Ovary (tissue), 9 donors: ENCODE results near the gene CCL20. TPM values are rescaled to one million over a fixed set of nuclear protein-coding genes. Genes with fewer than 3 reads are reported as not detected.

Experiments
- DNase-seq, 5 donors: peaks; one replicate each; pipeline ENCODE4 v3.0.0-alpha.2; 2019 to 2020
- H3K27ac ChIP-seq, 2 donors: fragments of 200-600 bp; one replicate each; pipeline versions ENCODE4 v1.5.1 to v1.8.0; 2019 to 2022
- H3K27me3 ChIP-seq: fragments of 200-600 bp; one replicate; pipeline ENCODE4 v1.8.0; 2022
- H3K36me3 ChIP-seq: fragments of 200-600 bp; sonication (generic); one replicate; pipeline ENCODE4 v1.5.1; 2019
- H3K4me1 ChIP-seq: one replicate; pipeline ENCODE4 v1.8.1; 2013; ENCODE audit warnings: mild to moderate bottlenecking, moderate library complexity; ENCODE audit not compliant: insufficient read depth
- H3K4me3 ChIP-seq: fragments of 200-600 bp; sonication (generic); one replicate; pipeline ENCODE4 v1.5.1; 2017
- H3K9me3 ChIP-seq, 2 donors: fragments of 200-600 bp in 1 of 2; sonication (generic) in 1 of 2; one replicate each; pipeline versions ENCODE4 v1.5.1 to v1.8.1; 2013 to 2019; ENCODE audit warnings: mild to moderate bottlenecking in 1 of 2, moderate library complexity in 1 of 2
- EP300 ChIP-seq: sonication (generic); formaldehyde crosslinking; IDR thresholded peaks from one replicate; pipeline ENCODE4 v1.6.1; 2017; ENCODE audit warnings: antibody characterized with exemption
- POLR2A ChIP-seq: fragments of 450-650 bp; IDR thresholded peaks from one replicate; pipeline ENCODE4 v1.6.1; 2017; ENCODE audit warnings: antibody characterized with exemption, mild to moderate bottlenecking, moderate library complexity
- WGBS, 3 donors: extraction: QIAGEN DNeasy Blood & Tissue Kit in 1 of 3; methylation state at CpG; one replicate each; pipeline versions ENCODE4 v1.1.5 to v1.1.7; 2013 to 2017; 5-methylcytosine and 5-hydroxymethylcytosine counted together
- intact Hi-C, 4 donors: fragments of 100-400 bp; cut with DNase I; formaldehyde crosslinking; loops; one replicate each; pipeline versions ENCODE4 v1.11.0 to v1.15.1; 2022 to 2023
- polyA plus RNA-seq, 2 donors: library from polyadenylated mRNA; stranded (reverse); fragments of 200-250 nt in 1 of 2; fragments of 350-450 nt in 1 of 2; fragmentation: Illumina TruSeq in 1 of 2; extraction: RNeasy Lipid Tissue Mini Kit (QIAGEN cat#74804) in 1 of 2; gene quantifications; one replicate each; pipeline ENCODE4 v1.2.3, GENCODE V29; 2013 to 2014
- total RNA-seq, 7 donors: library from RNA; depleted of rRNA in 2 of 7; stranded (reverse); fragments of >200 nt in 2 of 7; fragmentation: NEBNext Ultra II Directional in 3 of 7; extraction: Animal tissue kit (Norgen Biotek cat#: 25700) in 3 of 7; gene quantifications; one replicate each; pipeline versions ENCODE4 v1.1.0 to v1.2.4, GENCODE V29; 2016 to 2023
- TF ChIP-seq, protein P1 (sequence below), 3 donors: fragments of 450-650 bp in 2 of 3; fragments of 200-600 bp in 1 of 3; IDR thresholded peaks; one replicate each; pipeline versions ENCODE4 v1.5.1 to v1.8.0; 2016 to 2022; ENCODE audit warnings: antibody characterized with exemption in 3 of 3, mild to moderate bottlenecking in 1 of 3
- donor health status: DM: no; HTN: no; CAD: no; lungs with moderate emphysema.
- donor health status: DM: no; HTN: no; CAD: no.
- donor health status: Bipolar disorder and iron deficiency.
- donor health status: DM: yes; HTN: yes; CAD: no.
- donor health status: DM: no; HTN: no; CAD: no.
- donor health status: DM: yes; HTN: yes; CAD: no.

The CCL20 gene
- total and polyA plus RNA-seq, 9 donors, result 0.43 to 6.4 (median 2.8) TPM; not detected in 5

DNA sequence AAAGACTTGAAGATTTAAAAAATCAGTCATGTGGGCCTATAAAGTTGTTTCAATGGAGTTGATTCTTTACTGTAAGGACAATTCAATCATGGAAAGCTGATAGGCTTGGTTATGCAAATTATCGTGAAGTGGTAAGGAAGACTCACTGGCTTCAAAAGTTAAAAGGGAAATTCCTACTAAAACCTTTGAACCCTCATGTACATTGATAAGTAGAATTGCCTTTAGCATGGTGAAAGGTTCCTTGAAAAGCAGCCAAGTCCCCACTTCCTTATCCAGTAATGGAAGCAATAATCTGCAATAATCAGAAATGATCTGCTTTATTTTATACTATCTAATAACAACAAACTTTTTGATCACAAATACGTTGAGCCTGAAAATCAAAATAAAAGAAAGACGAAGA is 14.4 kb upstream of the CCL20 start:
- Histone ChIP-seq H3K4me1 (no peaks in the 10 kb centered on the region), H3K27ac (no peak overlapping the region), H3K36me3 (no peaks in the 10 kb centered on the region), H3K9me3 (no peaks in the 10 kb centered on the region), H3K4me3 (no peak overlapping the region), H3K27me3 (no peaks in the 10 kb centered on the region)
- WGBS, 3 donors, result 25 to 50% (median 25%) methylated on average over 3 of the region's 3 CpGs
- intact Hi-C loops, result no loop called here
- no peak for DNase-seq
- TF ChIP-seq POLR2A, result no peak
- TF ChIP-seq, protein P1, sequence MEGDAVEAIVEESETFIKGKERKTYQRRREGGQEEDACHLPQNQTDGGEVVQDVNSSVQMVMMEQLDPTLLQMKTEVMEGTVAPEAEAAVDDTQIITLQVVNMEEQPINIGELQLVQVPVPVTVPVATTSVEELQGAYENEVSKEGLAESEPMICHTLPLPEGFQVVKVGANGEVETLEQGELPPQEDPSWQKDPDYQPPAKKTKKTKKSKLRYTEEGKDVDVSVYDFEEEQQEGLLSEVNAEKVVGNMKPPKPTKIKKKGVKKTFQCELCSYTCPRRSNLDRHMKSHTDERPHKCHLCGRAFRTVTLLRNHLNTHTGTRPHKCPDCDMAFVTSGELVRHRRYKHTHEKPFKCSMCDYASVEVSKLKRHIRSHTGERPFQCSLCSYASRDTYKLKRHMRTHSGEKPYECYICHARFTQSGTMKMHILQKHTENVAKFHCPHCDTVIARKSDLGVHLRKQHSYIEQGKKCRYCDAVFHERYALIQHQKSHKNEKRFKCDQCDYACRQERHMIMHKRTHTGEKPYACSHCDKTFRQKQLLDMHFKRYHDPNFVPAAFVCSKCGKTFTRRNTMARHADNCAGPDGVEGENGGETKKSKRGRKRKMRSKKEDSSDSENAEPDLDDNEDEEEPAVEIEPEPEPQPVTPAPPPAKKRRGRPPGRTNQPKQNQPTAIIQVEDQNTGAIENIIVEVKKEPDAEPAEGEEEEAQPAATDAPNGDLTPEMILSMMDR (IDR thresholded peaks at IDR 0.05), result no peak
- TF ChIP-seq EP300, result no peak

DNA sequence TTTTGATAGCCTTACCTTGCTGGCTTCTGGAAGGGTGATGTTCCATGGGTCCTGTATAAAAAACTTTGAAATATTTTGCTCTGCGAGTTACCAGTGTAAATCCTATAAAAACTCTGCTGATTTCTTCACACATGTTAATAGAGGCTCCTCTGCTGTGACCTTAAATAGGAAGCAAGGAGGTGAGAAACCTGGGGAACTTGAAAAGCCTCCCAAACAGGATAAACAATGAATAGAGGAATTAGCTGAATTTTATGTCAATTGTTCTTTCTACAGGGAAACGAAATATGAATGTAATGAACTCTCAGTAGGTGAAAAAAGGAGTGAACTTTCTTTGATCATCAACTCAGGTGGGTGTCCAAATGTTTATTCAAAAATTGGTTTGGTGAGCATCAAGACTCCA is 10.8 kb upstream of the CCL20 start:
- Histone ChIP-seq H3K9me3 (no peaks in the 10 kb centered on the region), H3K27me3 (no peaks in the 10 kb centered on the region), H3K27ac (no peak overlapping the region), H3K4me1 (no peaks in the 10 kb centered on the region), H3K36me3 (no peaks in the 10 kb centered on the region), H3K4me3 (no peak overlapping the region)
- no peak for DNase-seq
- WGBS, 3 donors, result 63 to 69% (median 65%) methylated on average over 2 of the region's 2 CpGs
- intact Hi-C loops, result no loop called here
- TF ChIP-seq POLR2A, result no peak
- TF ChIP-seq EP300, result no peak
- TF ChIP-seq, protein P1 (IDR thresholded peaks at IDR 0.05), result no peak

DNA sequence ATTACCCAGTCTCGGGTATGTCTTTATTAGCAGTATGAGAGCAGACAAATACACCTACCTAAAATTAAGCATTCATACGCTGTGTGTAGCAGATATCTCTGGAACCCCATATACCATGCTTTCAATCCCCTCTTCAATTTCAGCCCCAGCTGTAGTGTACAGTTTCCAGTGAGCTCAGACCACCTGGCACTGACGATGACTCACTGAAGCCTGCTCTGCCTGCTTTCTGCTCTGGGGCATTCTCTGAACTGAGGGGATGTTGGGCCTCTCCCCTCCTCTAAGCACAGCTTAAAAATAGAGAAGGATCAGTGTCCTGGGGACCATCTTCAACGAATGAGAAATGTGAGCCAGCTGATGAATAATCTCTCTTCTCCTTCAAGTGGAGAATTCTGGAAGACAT is 8.7 kb upstream of the CCL20 start:
- H3K4me3 ChIP-seq, result no peak overlapping the region
- no peaks in the 10 kb centered on the region for H3K9me3 ChIP-seq
- H3K4me1 ChIP-seq, result no peaks in the 10 kb centered on the region
- TF ChIP-seq POLR2A, result no peak
- TF ChIP-seq EP300, result no peak
- TF ChIP-seq, protein P1 (IDR thresholded peaks at IDR 0.05), result no peak
- DNase-seq, result no peak
- H3K27me3 ChIP-seq, result no peaks in the 10 kb centered on the region
- no peak overlapping the region for H3K27ac ChIP-seq
- intact Hi-C loops, result no loop called here
- 79 to 87% (median 85%) methylated on average over 4 of the region's 4 CpGs for WGBS, 3 donors
- no peaks in the 10 kb centered on the region for H3K36me3 ChIP-seq

DNA sequence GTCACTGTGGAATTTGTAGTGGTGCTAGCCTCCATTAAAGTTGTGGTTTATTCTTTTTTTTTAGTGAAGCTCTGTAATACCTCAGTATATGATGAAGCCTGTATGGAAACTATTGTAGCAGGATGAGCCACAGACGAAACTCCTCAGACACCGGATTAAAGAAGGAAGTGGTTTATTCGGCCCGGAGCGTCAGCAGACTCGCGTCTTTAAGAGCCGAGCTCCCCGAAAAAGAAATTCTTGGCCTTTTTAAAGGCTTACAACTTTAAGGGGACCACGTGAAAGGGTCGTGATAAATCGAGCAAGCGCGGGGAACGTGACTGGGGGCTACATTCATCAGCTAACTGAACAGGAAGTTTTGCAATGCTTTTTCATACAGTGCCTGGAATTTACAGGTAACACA is 8.1 kb upstream of the CCL20 start:
- H3K27me3 ChIP-seq, result no peaks in the 10 kb centered on the region
- no peaks in the 10 kb centered on the region for H3K9me3 ChIP-seq
- TF ChIP-seq, protein P1 (IDR thresholded peaks at IDR 0.05), result no peak
- no peak for TF ChIP-seq EP300
- TF ChIP-seq POLR2A, result no peak
- H3K4me1 ChIP-seq, result no peaks in the 10 kb centered on the region
- intact Hi-C loops, result no loop called here
- H3K4me3 ChIP-seq, result no peak overlapping the region
- 79 to 87% (median 81%) methylated on average over 15 of the region's 15 CpGs for WGBS, 3 donors
- no peak overlapping the region for H3K27ac ChIP-seq
- no peak for DNase-seq
- H3K36me3 ChIP-seq, result no peaks in the 10 kb centered on the region

DNA sequence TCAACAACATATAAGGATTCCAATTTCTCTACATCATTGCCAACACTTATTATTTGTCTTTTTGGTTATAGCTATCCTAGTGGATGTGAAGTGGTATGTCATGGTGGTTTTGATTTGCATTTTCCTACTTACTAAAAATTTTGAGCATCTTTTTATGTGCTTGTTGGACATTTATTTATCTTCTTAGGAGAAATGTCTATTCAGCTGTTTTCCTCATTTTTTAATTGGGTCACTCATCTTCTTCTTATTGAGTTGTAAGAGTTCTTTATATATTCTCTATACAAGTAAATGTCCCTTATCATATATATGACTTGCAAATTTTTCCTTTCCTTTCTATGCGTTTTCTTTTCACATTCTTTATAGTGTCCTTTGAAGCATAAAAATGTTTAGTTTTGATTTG is 4.7 kb upstream of the CCL20 start:
- no peak overlapping the region for H3K4me3 ChIP-seq
- TF ChIP-seq POLR2A (no peak), EP300 (no peak)
- TF ChIP-seq, protein P1 (IDR thresholded peaks at IDR 0.05), result no peak
- 94 to 100% (median 95%) methylated on average over 1 of the region's 1 CpG for WGBS, 3 donors
- no peak for DNase-seq
- H3K4me1 ChIP-seq, result no peaks in the 10 kb centered on the region
- intact Hi-C loops, result no loop called here
- H3K36me3 ChIP-seq, result no peaks in the 10 kb centered on the region
- no peak overlapping the region for H3K27ac ChIP-seq
- H3K27me3 ChIP-seq, result no peaks in the 10 kb centered on the region
- no peaks in the 10 kb centered on the region for H3K9me3 ChIP-seq
